Skeletal muscle cell (primary cell): ENCODE results near the gene G3BP2.

ENCODE experiments used
- DNase-seq: peaks from one replicate; pipeline ENCODE4 v3.0.0-alpha.2; 2010; ENCODE audit warnings: low read depth
- H3K4me3 ChIP-seq: 2 replicates; pipeline ENCODE4 v1.5.1; 2011; ENCODE audit warnings: low read depth, mild to moderate bottlenecking, control low read depth, low read length, moderate library complexity

The G3BP2 gene

DNA sequence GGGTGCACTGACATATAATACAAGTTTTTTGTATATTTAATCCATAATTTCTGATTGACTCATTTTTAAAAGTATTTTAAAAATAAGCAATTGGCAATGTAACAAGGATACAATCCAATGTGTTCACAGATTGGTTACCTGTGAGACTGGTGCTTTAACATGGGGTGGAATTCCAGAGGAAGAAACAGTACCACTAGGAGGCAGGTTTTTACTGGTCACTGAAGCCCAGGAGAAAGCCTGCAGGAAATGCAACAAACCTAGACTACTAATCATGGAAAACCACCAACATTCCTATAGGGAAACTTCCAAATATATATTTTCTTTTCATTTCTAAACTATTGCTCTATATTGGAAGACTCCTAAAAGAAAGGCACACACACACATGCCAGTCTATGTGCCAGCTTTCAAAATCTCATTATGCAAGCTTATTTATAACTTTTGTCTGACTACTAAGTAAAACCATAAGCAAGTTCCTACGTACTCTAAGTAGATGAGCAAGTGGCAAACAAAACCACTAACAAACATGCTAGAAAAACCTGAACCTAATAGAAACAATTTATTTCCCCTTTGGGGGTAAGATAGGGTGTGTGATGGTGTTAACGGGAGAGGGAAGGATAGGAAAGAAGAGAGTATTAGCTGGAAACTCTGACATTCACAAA is 19.2 kb downstream of the G3BP2 start:
- no peak for DNase-seq

DNA sequence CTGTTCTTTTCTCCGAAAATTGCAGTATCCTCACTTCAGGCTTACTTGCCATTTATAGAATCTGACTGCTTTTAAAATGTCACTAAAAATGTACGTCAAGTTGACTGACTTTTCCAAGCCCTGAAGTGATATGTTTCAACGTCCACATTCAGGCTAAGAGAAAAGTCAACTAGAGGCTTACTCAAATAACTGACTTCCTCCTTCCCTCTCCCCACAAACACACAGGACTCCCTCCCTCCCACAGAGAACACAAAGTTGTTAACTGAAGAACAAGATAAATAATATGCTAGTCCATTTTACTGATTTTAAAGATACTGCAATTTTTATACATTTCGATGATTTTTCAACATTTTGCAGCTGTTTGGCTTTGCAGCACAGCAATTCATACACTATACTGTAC is 29.1 kb downstream of the G3BP2 start:
- no peak overlapping the region for H3K4me3 ChIP-seq
- DNase-seq, result no peak

More for the DNA sequence above, 19.2 kb downstream of the G3BP2 start:
- no peak overlapping the region for H3K4me3 ChIP-seq

DNA sequence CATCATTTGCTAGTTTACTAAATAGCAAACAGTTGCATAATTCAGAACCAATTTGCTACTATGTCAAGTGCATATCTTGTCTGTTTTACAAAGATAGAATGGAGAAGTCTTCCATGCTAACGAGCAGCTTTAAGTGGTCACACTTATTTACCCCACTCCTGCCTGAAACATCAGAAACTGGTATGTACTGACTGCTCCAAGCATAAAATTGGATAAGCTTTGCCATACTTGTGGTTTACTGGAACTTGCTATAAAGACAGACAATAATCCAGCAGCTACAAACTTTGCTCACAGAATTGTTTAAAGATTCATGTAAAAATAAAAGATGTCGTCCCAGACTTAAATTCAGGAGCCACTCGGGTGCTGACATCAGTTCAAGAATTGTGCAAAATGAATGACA is 29.6 kb downstream of the G3BP2 start:
- no peak for DNase-seq
- no peak overlapping the region for H3K4me3 ChIP-seq

DNA sequence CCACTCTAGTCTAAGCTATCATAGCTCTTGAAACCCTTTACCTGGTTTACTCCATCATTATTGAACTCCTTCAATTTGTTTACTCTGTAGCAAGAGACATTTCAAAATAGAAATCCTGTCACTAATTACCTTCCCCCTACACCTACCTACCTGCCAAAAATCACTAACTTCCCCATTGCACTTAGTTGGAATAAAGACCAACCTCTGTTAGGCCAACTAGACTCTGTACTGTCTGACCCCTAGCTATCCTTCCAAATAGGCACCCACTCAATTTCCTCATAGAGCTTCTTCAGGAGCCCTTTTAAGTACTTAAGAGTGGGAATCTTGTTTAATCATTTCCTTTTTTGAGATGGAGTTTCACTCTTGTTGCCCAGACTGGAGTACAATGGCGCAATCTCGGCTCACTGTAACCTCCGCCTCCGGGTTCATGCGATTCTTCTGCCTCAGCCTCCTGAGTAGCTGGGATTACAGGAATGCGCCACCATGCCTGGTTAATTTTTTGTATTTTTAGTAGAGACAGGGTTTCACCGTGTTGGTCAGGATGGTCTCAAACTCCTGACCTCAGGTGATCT is 34.0 kb downstream of the G3BP2 start:
- no peak overlapping the region for H3K4me3 ChIP-seq
- no peak for DNase-seq

- no peak overlapping the region for H3K4me3 ChIP-seq
- no peak for DNase-seq
Measured at GRCh38 chr4:75637827-75638226, 35.4 kb downstream of the G3BP2 start.

DNA sequence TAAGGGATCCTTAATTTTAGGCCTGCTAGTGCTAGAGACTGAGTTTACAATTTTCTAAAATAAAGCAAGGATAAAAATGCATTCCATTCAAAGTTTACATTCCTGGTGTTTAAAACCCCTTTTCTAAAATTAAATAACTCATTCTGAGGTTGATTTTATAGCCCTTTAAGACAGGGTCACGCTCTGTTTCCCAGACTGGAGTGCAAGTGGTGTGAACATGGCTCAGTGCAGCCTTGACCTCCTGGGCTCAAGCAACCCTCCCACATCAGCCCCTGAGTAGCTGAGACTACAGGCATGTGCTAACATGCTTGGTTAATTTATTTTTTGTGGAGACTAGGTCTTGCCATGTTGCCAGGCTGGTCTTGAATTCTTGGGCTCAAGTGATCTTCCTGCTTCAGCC is 36.0 kb downstream of the G3BP2 start:
- DNase-seq, result no peak
- H3K4me3 ChIP-seq, result no peak overlapping the region

DNA sequence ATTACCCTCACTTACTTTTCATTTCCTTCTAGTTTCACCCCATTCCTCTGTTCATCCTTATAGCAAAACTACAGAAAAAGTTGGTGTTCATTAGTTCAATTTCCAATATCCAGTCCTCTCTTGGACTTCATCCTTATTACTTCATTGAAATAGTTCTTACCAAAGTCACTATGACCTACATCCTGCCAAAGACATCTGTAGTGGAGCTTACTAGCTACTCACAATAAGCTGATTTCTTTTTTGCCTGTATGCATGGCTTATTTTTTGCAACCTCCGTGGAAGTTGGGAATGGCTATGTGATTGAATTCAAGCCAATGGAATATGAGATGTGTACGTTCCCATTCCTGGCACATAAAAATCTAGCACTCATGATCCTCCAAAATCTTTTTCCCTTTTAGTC is 38.3 kb downstream of the G3BP2 start:
- H3K4me3 ChIP-seq, result no peak overlapping the region
- DNase-seq, result peak; percentile 34

DNA sequence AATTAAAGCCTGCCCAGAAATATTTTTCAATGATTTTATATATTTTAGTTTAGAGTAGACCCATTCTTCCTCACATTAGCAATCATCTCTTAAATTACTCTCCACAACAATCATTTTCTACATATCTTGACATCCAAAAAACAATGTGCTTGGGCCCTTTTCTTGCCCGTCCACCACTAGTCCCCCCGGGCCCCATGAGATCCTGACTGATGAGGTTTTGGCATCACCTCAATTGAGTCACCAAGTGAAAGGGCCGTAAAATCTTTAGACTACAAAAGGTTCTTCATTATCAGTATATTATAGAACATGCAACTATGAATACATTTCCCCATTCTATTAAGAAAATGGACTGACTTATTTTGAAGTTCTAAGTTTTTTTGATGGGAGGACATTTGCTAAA is 38.9 kb downstream of the G3BP2 start:
- DNase-seq, result no peak
- no peak overlapping the region for H3K4me3 ChIP-seq

DNA sequence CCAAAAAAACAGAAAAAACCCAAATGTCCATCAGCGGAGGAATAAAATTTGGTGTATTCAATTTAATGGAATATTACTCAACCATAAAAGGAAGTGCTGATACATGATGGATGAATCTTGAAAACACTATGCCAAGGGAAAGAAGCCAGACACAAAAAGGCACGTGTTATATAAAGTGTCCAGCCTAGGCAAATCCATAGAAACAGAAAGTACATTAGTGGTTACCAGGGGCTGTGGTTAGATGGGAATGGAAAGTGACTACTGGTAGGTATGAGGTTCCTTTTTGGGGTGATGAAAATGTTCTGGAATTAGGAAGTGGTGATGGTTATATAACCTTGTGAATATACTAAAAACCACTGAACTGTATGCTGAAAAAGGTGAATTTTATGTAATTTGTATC is 39.4 kb downstream of the G3BP2 start:
- no peak for DNase-seq

GRCh38 chr4:75630937-75631329 is 42.3 kb downstream of the G3BP2 start:
- H3K4me3 ChIP-seq, result peak overlapping the region; percentile 55
- no peak for DNase-seq

More for the DNA sequence above, 39.4 kb downstream of the G3BP2 start:
- no peak overlapping the region for H3K4me3 ChIP-seq

- DNase-seq, result no peak
- H3K4me3 ChIP-seq, result peak within 1 kb of the TSS; percentile 55
Measured at GRCh38 chr4:75630174-75630936, 42.9 kb downstream of the G3BP2 start, which contains the start of gene CDKL2. Gene CDKL2 (minus strand): TSS chr4:75630528. CDS start chr4:75625988, 4,540 bp downstream.

GRCh38 chr4:75629239-75629638 is 44.0 kb downstream of the G3BP2 start:
- no peak for DNase-seq
- no peak overlapping the region for H3K4me3 ChIP-seq

DNA sequence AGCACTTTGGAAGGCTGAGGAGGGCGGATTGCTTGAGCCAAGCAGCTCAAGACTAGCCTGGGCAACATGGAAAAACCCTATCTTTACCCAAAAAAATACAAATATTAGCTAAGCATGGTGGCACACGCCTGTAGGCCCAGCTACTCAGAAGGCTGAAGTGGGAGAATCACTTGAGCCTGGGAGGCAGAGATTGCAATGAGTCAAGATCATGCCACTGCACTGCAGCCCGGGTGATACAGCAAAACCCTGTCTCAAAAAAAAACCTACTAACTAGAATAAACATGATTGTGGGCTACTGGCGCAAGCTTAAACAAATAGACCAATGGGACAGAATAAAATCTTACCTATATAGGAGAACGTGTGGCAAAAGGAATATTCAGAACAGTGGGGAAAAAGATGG is 50.2 kb downstream of the G3BP2 start:
- H3K4me3 ChIP-seq, result no peak overlapping the region
- DNase-seq, result no peak

- H3K4me3 ChIP-seq, result no peak overlapping the region
- no peak for DNase-seq
Measured at GRCh38 chr4:75621715-75622114, 51.5 kb downstream of the G3BP2 start.

GRCh38 chr4:75612306-75612705 is 60.9 kb downstream of the G3BP2 start:
- H3K4me3 ChIP-seq, result no peak overlapping the region
- no peak for DNase-seq

DNA sequence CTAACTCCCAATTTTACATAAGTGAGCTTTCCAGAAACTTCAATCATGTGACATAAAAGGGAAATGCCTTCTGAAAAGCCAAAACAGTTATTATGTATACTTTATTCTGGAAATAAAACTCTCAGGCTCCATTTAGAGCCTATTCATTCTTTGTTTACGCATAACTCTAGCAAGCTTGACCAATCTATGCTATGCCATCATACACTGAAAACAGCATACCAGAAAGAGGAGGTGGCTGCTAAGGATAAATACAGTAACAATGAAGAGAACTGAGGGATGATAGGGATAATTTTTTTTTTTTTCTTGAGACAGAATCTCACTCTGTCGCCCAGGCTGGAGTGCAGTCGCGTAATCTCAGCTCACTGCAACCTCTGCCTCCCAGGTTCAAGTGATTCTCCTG is 67.3 kb downstream of the G3BP2 start:
- DNase-seq, result no peak
- H3K4me3 ChIP-seq, result no peak overlapping the region

- DNase-seq, result no peak
- H3K4me3 ChIP-seq, result no peak overlapping the region
Measured at GRCh38 chr4:75599647-75600046, 73.6 kb downstream of the G3BP2 start.

DNA sequence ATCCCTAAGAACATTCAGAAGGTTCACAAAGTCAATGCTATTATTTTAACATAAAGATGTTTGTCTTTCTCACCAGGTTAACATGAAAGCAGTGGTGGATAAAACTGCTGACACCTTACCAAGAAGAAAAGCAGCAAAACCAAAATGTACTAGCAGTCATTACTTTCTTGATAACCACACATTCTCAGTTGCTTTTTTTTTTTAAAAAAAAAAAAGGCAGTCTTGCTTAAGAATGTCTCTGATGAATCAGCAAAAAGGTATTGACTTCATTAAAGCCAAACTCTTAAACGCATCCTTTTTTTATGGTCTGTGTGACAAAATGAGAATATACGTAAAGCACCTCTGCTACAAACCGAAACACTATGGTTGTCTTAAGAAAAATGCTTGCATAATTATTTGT is 74.8 kb downstream of the G3BP2 start:
- peak; percentile 10 for DNase-seq
- no peak overlapping the region for H3K4me3 ChIP-seq

DNA sequence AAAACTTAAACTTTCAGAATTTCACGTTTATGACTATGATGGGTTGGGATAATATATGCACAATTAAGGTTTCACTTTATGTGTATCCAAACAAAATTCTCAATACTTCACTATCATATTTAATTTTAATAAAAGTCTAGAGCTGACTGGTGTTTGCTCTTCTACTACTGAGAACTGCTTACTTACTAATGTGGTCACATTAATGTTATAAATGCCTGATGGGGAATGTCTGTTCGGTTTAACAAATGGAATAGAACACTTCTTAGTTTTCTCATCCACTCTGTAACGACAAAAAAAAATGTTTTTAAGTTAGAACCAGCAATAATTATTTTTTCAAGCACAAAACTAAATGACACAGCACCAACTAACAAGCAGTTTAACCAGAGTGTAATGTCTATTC is 77.2 kb downstream of the G3BP2 start:
- no peak overlapping the region for H3K4me3 ChIP-seq
- no peak for DNase-seq

- no peak overlapping the region for H3K4me3 ChIP-seq
- DNase-seq, result no peak
Measured at GRCh38 chr4:75593393-75593792, 79.8 kb downstream of the G3BP2 start.
